Measurements from ENCODE around the gene ANKRD60. TPM values are rescaled to one million over a fixed set of nuclear protein-coding genes. Genes with fewer than 3 reads are reported as not detected.

ANKRD60 gene
- total RNA-seq, 1 experiment from 2014 or later: not detected

- peak; percentile 76 for DNase-seq
- no peaks in the 10 kb centered on the region for H3K79me2 ChIP-seq (ENCODE audit: insufficient read depth, low read length)
- H3K23ac ChIP-seq (ENCODE audit: insufficient read length, low read depth, low read length): no peak overlapping the region
- no peak overlapping the region for H3K27ac ChIP-seq (ENCODE audit: insufficient read length, low read depth, low read length)
- Mint-ChIP-seq H3K4me1 (peaks cover 23 to 24% of the 10 kb centered on the region in 2 experiments), H3K27ac (peak overlapping the region in 1 of 3 experiments; percentile 52; a peak in 2 of 7 replicates), H3K36me3 (ENCODE audit: insufficient read depth in 1 of 3, low read depth in 3 of 3) (peaks cover 0 to 4% (median 3%) of the 10 kb centered on the region in 3 experiments; a peak in 4 of 7 replicates), H3K27me3 (ENCODE audit: low read depth) (peaks cover 20% of the 10 kb centered on the region), H3K9me3 (no peaks in the 10 kb centered on the region), H3K4me3 (no peak overlapping the region)
- H2AFZ ChIP-seq (ENCODE audit: low read length): no peak overlapping the region
- H3K56ac ChIP-seq (ENCODE audit: insufficient read length, low read depth, low read length): no peak overlapping the region
- H3K4me1 ChIP-seq (ENCODE audit: insufficient read depth, low read length): no peaks in the 10 kb centered on the region
- no peak overlapping the region for H2BK120ac ChIP-seq (ENCODE audit: low read depth, low read length, poor library complexity, severe bottlenecking)
- peaks cover 9% of the 10 kb centered on the region for H3K23me2 ChIP-seq (ENCODE audit: insufficient read length, low read depth, low read length, poor library complexity, severe bottlenecking)
- TF ChIP-seq, protein P1, sequence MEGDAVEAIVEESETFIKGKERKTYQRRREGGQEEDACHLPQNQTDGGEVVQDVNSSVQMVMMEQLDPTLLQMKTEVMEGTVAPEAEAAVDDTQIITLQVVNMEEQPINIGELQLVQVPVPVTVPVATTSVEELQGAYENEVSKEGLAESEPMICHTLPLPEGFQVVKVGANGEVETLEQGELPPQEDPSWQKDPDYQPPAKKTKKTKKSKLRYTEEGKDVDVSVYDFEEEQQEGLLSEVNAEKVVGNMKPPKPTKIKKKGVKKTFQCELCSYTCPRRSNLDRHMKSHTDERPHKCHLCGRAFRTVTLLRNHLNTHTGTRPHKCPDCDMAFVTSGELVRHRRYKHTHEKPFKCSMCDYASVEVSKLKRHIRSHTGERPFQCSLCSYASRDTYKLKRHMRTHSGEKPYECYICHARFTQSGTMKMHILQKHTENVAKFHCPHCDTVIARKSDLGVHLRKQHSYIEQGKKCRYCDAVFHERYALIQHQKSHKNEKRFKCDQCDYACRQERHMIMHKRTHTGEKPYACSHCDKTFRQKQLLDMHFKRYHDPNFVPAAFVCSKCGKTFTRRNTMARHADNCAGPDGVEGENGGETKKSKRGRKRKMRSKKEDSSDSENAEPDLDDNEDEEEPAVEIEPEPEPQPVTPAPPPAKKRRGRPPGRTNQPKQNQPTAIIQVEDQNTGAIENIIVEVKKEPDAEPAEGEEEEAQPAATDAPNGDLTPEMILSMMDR (conservative IDR thresholded peaks at IDR 0.05): peak; percentile 91
- H3K14ac ChIP-seq (ENCODE audit: insufficient read depth, low read length): no peak overlapping the region
- H2BK20ac ChIP-seq (ENCODE audit: low read depth, low read length, poor library complexity, severe bottlenecking): no peak overlapping the region
- no peak overlapping the region for H3K9ac ChIP-seq (ENCODE audit: extremely low read depth, insufficient read length, low read length)
- H3K18ac ChIP-seq (ENCODE audit: insufficient read length, low read depth, low read length): no peak overlapping the region
- WGBS (ENCODE audit: extremely low coverage, insufficient read length, low lambda C conversion rate): no CpG with 5 or more reads among the region's 8 CpGs
- H4K8ac ChIP-seq (replicated peaks; ENCODE audit: insufficient read length, low read depth, low read length): no peak overlapping the region
- H2AK5ac ChIP-seq (ENCODE audit: insufficient read length, low read length): no peak overlapping the region
- no peaks in the 10 kb centered on the region for H3K9me3 ChIP-seq (ENCODE audit: control insufficient read depth, low read depth, low read length)
- H3K4ac ChIP-seq (ENCODE audit: low read depth, low read length): no peak overlapping the region
- H3K79me1 ChIP-seq (ENCODE audit: insufficient read depth, low read depth, low read length, poor library complexity, severe bottlenecking): no peaks in the 10 kb centered on the region
- H3T11ph ChIP-seq (ENCODE audit: low read length): no peak overlapping the region
- H2BK5ac ChIP-seq (ENCODE audit: insufficient read length, low read length): no peak overlapping the region
- no peak overlapping the region for H2BK15ac ChIP-seq (ENCODE audit: low read depth, low read length)
- H3K27me3 ChIP-seq (ENCODE audit: insufficient read depth, low read length): no peaks in the 10 kb centered on the region
- H4K5ac ChIP-seq (ENCODE audit: insufficient read length, low read depth, low read length): no peak overlapping the region
- H4K20me1 ChIP-seq (ENCODE audit: control insufficient read depth, insufficient read depth, insufficient read length): no peaks in the 10 kb centered on the region
- H2BK12ac ChIP-seq (ENCODE audit: insufficient read length, low read depth, low read length): no peak overlapping the region
- H3K4me2 ChIP-seq (ENCODE audit: insufficient read depth, insufficient read length, low read length): no peak overlapping the region
- no peak overlapping the region for H4K91ac ChIP-seq (ENCODE audit: insufficient read length, low read depth, low read length)
These were observed 5.6 kb upstream of the ANKRD60 start for GRCh38 chr20:58233881-58234528.
